H1 (cell line): ENCODE measurements around the gene EIF4E. TPM values are rescaled to one million over a fixed set of nuclear protein-coding genes. Genes with fewer than 3 reads are reported as not detected.
"Not testable (repeated sequence)": the region's sequence is repeated elsewhere in the genome, so short reads cannot be mapped to it uniquely, and the experiment has no call there.

Experiments
- CTCF ChIA-PET: fragments of 300-600 bp; sonication (Branson Sonifier 250); formaldehyde crosslinking; loops from one replicate; lab custom pipeline; 2021; ENCODE audit not compliant: partially characterized antibody; lab: Charles Lee
- POLR2A ChIA-PET: fragments of 300-600 bp; sonication (Branson Sonifier 250); formaldehyde crosslinking; loops from one replicate; lab custom pipeline; 2021; ENCODE audit warnings: inconsistent platforms; ENCODE audit not compliant: partially characterized antibody; lab: Charles Lee
- DNase-seq, 2 experiments: peaks; one replicate each; pipeline versions ENCODE4 v3.0.0 to v3.0.0-alpha.2; 2010 to 2022; ENCODE audit warnings: low spot score in 2 of 2, low read depth in 1 of 2, mixed read lengths in 1 of 2
- FAIRE-seq: peaks from 2 replicates; lab custom pipeline; 2011; peaks lifted over from hg19 to GRCh38; lab: Jason Lieb, UNC
- H2AFZ ChIP-seq: 2 replicates; pipeline ENCODE4 v1.8.1; 2012; ENCODE audit warnings: low read length, inconsistent platforms
- H2AK5ac ChIP-seq: 2 replicates; pipeline ENCODE4 v1.6.1; 2013; ENCODE audit warnings: low read depth, low read length
- H2BK120ac ChIP-seq: replicated peaks from 2 replicates; pipeline ENCODE3; 2013; ENCODE audit warnings: low read depth, low read length, inconsistent platforms
- H2BK12ac ChIP-seq: 2 replicates; pipeline ENCODE4 v1.6.1; 2013; ENCODE audit warnings: low read depth, low read length
- H2BK15ac ChIP-seq: 2 replicates; pipeline ENCODE4 v1.6.1; 2013; ENCODE audit warnings: low read length
- H2BK20ac ChIP-seq: 2 replicates; pipeline ENCODE4 v1.6.1; 2013; ENCODE audit warnings: low read length
- H2BK5ac ChIP-seq: 2 replicates; pipeline ENCODE4 v1.6.1; 2013; ENCODE audit warnings: low read depth, low read length
- H3K14ac ChIP-seq: 2 replicates; pipeline ENCODE4 v1.6.1; 2013; ENCODE audit warnings: inconsistent platforms; ENCODE audit not compliant: insufficient read length
- H3K18ac ChIP-seq: 2 replicates; pipeline ENCODE4 v1.6.1; 2013; ENCODE audit warnings: low read length; ENCODE audit errors: extremely low read depth
- H3K23ac ChIP-seq: 2 replicates; pipeline ENCODE4 v1.6.1; 2013; ENCODE audit warnings: inconsistent platforms; ENCODE audit not compliant: insufficient read length
- H3K23me2 ChIP-seq: 2 replicates; pipeline ENCODE4 v1.6.1; 2013; ENCODE audit warnings: low read depth, low read length
- H3K27ac ChIP-seq: 2 replicates; pipeline ENCODE4 v1.6.1; 2011; ENCODE audit warnings: low read depth, low read length, inconsistent platforms
- H3K27me3 ChIP-seq, 4 experiments: replicated peaks in 1 of 4; 1 replicate in 1 of 4; 2 replicates in 3 of 4; pipeline versions ENCODE4 v1.6.1 to v1.8.1; 2011 to 2013; ENCODE audit warnings: low read length in 3 of 4, mild to moderate bottlenecking in 3 of 4, inconsistent platforms in 2 of 4, mixed read lengths in 2 of 4, moderate library complexity in 1 of 4; ENCODE audit not compliant: control insufficient read depth in 3 of 4, insufficient read depth in 3 of 4; ENCODE audit errors: extremely low read depth in 1 of 4
- H3K36me3 ChIP-seq, 4 experiments: 2 replicates each; pipeline versions ENCODE4 v1.6.1 to v1.8.1; 2011 to 2013; ENCODE audit warnings: mild to moderate bottlenecking in 4 of 4, low read length in 3 of 4, moderate library complexity in 2 of 4, control low read depth in 1 of 4, inconsistent platforms in 1 of 4; ENCODE audit not compliant: insufficient read depth in 4 of 4, control insufficient read depth in 2 of 4
- H3K4ac ChIP-seq: replicated peaks from 2 replicates; pipeline ENCODE3; 2013; ENCODE audit warnings: low read length, low read depth, mixed read lengths, inconsistent platforms; ENCODE audit not compliant: insufficient read length
- H3K4me1 ChIP-seq, 4 experiments: replicated peaks in 1 of 4; 1 replicate in 1 of 4; 2 replicates in 3 of 4; pipeline versions ENCODE4 v1.6.1 to v1.8.1; 2011 to 2013; ENCODE audit warnings: low read length in 3 of 4, inconsistent platforms in 2 of 4, mixed read lengths in 1 of 4; ENCODE audit not compliant: insufficient read depth in 4 of 4, control insufficient read depth in 3 of 4
- H3K4me2 ChIP-seq, 2 experiments: 2 replicates each; pipeline versions ENCODE4 v1.6.1 to v1.8.1; 2011 to 2013; ENCODE audit warnings: low read depth in 2 of 2, low read length in 2 of 2, control low read depth in 1 of 2, inconsistent platforms in 1 of 2, mild to moderate bottlenecking in 1 of 2; ENCODE audit not compliant: insufficient read depth in 1 of 2
- H3K4me3 ChIP-seq, 4 experiments: fragments of 200-600, 300-600 bp in 1 of 4; sonication (generic), shearing (Covaris generic), sonication (Bioruptor Twin) in 1 of 4; 2 replicates each; pipeline versions ENCODE4 v1.5.1 to v1.8.1; 2011 to 2016; ENCODE audit warnings: low read length in 4 of 4, low read depth in 3 of 4, control low read depth in 2 of 4, inconsistent platforms in 2 of 4, mild to moderate bottlenecking in 2 of 4, mixed read lengths in 1 of 4, moderate library complexity in 1 of 4; ENCODE audit not compliant: insufficient read depth in 2 of 4; ENCODE audit errors: extremely low read depth in 1 of 4
- H3K56ac ChIP-seq: replicated peaks from 2 replicates; pipeline ENCODE3; 2013; ENCODE audit warnings: low read depth, mild to moderate bottlenecking, mixed read lengths, low read length, inconsistent platforms; ENCODE audit not compliant: insufficient read length
- H3K79me1 ChIP-seq: 2 replicates; pipeline ENCODE4 v1.6.1; 2013; ENCODE audit warnings: low read depth, low read length, control low read depth
- H3K79me2 ChIP-seq, 2 experiments: 2 replicates each; pipeline versions ENCODE4 v1.6.1 to v1.8.1; 2012 to 2013; ENCODE audit warnings: low read length in 2 of 2, mild to moderate bottlenecking in 2 of 2, inconsistent platforms in 1 of 2; ENCODE audit not compliant: insufficient read depth in 2 of 2, control insufficient read depth in 1 of 2
- H3K9ac ChIP-seq, 4 experiments: replicated peaks in 1 of 4; 1 replicate in 1 of 4; 2 replicates in 3 of 4; pipeline versions ENCODE4 v1.6.1 to v1.8.1; 2011 to 2013; ENCODE audit warnings: low read depth in 3 of 4, low read length in 3 of 4, control low read depth in 2 of 4, mild to moderate bottlenecking in 2 of 4, moderate library complexity in 2 of 4, inconsistent platforms in 1 of 4; ENCODE audit errors: extremely low read depth in 1 of 4
- H3K9me3 ChIP-seq, 2 experiments: 2 replicates each; pipeline versions ENCODE4 v1.6.1 to v1.8.1; 2012 to 2013; ENCODE audit warnings: mild to moderate bottlenecking in 2 of 2, moderate library complexity in 2 of 2, control low read depth in 1 of 2, inconsistent platforms in 1 of 2, low read depth in 1 of 2, low read length in 1 of 2, mixed read lengths in 1 of 2; ENCODE audit not compliant: insufficient read depth in 2 of 2
- H4K20me1 ChIP-seq, 2 experiments: replicated peaks in 1 of 2; 2 replicates each; pipeline versions ENCODE3 to v1.8.1; 2011 to 2013; ENCODE audit warnings: inconsistent platforms in 2 of 2, low read length in 2 of 2, mild to moderate bottlenecking in 1 of 2; ENCODE audit not compliant: insufficient read depth in 2 of 2, control insufficient read depth in 1 of 2
- H4K5ac ChIP-seq: 2 replicates; pipeline ENCODE4 v1.6.1; 2013; ENCODE audit warnings: low read length, low read depth, mixed read lengths, inconsistent platforms; ENCODE audit not compliant: insufficient read length
- H4K8ac ChIP-seq: 2 replicates; pipeline ENCODE4 v1.8.0; 2013; ENCODE audit warnings: mild to moderate bottlenecking, moderate library complexity, low read length, inconsistent platforms; ENCODE audit not compliant: insufficient read depth; ENCODE audit errors: extremely low read depth
- H4K91ac ChIP-seq: replicated peaks from 2 replicates; pipeline ENCODE3; 2013; ENCODE audit warnings: low read length, mixed read lengths, inconsistent platforms; ENCODE audit not compliant: insufficient read length
- CHD2 ChIP-seq: IDR thresholded peaks from 2 replicates; pipeline ENCODE4 v1.6.1; 2012; ENCODE audit warnings: low read length, improper control_type of control experiment
- CTBP2 ChIP-seq: IDR thresholded peaks from 2 replicates; pipeline ENCODE4 v1.7.0; 2011; ENCODE audit warnings: borderline replicate concordance, mild to moderate bottlenecking, moderate library complexity, mixed read lengths, low read length; ENCODE audit not compliant: insufficient read depth, insufficient read length
- KDM1A ChIP-seq: fragments of 200-600, 300-600 bp; sonication (generic); IDR thresholded peaks from 2 replicates; pipeline ENCODE4 v1.7.1; 2016; ENCODE audit warnings: mild to moderate bottlenecking, low read length, borderline replicate concordance
- SIRT6 ChIP-seq: IDR thresholded peaks from one replicate; pipeline ENCODE4 v1.7.1; 2012; ENCODE audit warnings: low read length, inconsistent platforms
- WGBS, 2 experiments: shearing (Covaris generic) in 1 of 2; methylation state at CpG; one replicate each; pipeline versions ENCODE4 v1.1.6 to v1.1.7; 2013 to 2015; ENCODE audit warnings: low lambda C conversion rate in 2 of 2, mixed read lengths in 2 of 2, inconsistent platforms in 1 of 2, low coverage in 1 of 2, missing lambda C conversion rate in 1 of 2; ENCODE audit not compliant: insufficient replicate concordance in 2 of 2, insufficient coverage in 1 of 2, insufficient read length in 1 of 2; ENCODE audit errors: extremely low coverage in 1 of 2, missing lambda C conversion rate in 1 of 2; 5-methylcytosine and 5-hydroxymethylcytosine counted together
- polyA plus RNA-seq, 7 experiments: library from polyadenylated mRNA; depleted of rRNA in 3 of 7; stranded (reverse) in 5 of 7; unstranded in 2 of 7; fragments of >200 nt in 5 of 7; fragments of 200-250 nt in 2 of 7; gene quantifications; 1 replicate in 5 of 7; 2 replicates in 1 of 7; 4 replicates in 1 of 7; pipeline versions ENCODE4 v1.2.1 to v1.2.3, GENCODE V29; 2011 to 2013; ENCODE audit warnings: missing spikeins in 2 of 7, mixed read lengths in 2 of 7
- total RNA-seq: library from RNA; stranded (reverse); fragmentation: NEBNext Ultra II Directional; extraction: Animal tissue kit (Norgen Biotek cat#: 25700); gene quantifications from 2 replicates; pipeline ENCODE4 v1.2.1, GENCODE V29; 2021

Gene EIF4E
- total and polyA plus RNA-seq, 2 of the 8 experiments (the other 6 are each of a cell fraction or from before 2014, with no cell fraction given) = 59.6 to 185 TPM

GRCh38 chr4:98935633-98936032 lies 6.7 kb upstream of the EIF4E start (continued):
- TF ChIP-seq SIRT6 (no peak), CTBP2 (no peak), CHD2 (no peak), KDM1A (no peak)

- H4K20me1 ChIP-seq, H3K18ac ChIP-seq, H3K79me1 ChIP-seq, H3K4me2 ChIP-seq, H3K4me3 ChIP-seq, H2BK5ac ChIP-seq, H3K4ac ChIP-seq, H2AFZ ChIP-seq, H3K14ac ChIP-seq, DNase-seq, H3K79me2 ChIP-seq, H3K9ac ChIP-seq, POLR2A ChIA-PET, H4K91ac ChIP-seq, H3K23me2 ChIP-seq, H3K23ac ChIP-seq, H2BK12ac ChIP-seq, H3K56ac ChIP-seq, H2AK5ac ChIP-seq, CTCF ChIA-PET, H4K5ac ChIP-seq, FAIRE-seq, H3K27me3 ChIP-seq, H2BK20ac ChIP-seq, H3K36me3 ChIP-seq, H4K8ac ChIP-seq, H3K4me1 ChIP-seq, H2BK15ac ChIP-seq, H2BK120ac ChIP-seq, H3K27ac ChIP-seq: not testable (repeated sequence)
- peaks cover 16 to 21% of the 10 kb centered on the region in 2 experiments for H3K9me3 ChIP-seq
- 95% methylated on average over 6 of the region's 7 CpGs; no CpG with 5 or more reads in 1 of the 2 experiments for WGBS, 2 experiments
Measured at GRCh38 chr4:98934851-98935250, 5.9 kb upstream of the EIF4E start.
